Hepatocyte (in vitro differentiated cells): ENCODE measurements around the gene FUT6. TPM values are rescaled to one million over a fixed set of nuclear protein-coding genes. Genes with fewer than 3 reads are reported as not detected.
"Not testable (repeated sequence)": the region's sequence is repeated elsewhere in the genome, so short reads cannot be mapped to it uniquely, and the experiment has no call there.

Source experiments
- DNase-seq: peaks from one replicate; pipeline ENCODE4 v3.0.0-alpha.2; 2016; ENCODE audit warnings: low spot score
- H2AFZ ChIP-seq: fragments of 200-600 bp; sonication (generic); 2 replicates; pipeline ENCODE4 v1.6.0; 2016; ENCODE audit warnings: antibody characterized with exemption, mild to moderate bottlenecking
- H3K27ac ChIP-seq: fragments of 200-600 bp; sonication (generic); 2 replicates; pipeline ENCODE4 v1.5.1; 2016; ENCODE audit warnings: mild to moderate bottlenecking
- H3K27me3 ChIP-seq: fragments of 200-600 bp; sonication (generic); 2 replicates; pipeline ENCODE4 v1.6.1; 2016
- H3K36me3 ChIP-seq: fragments of 200-600 bp; sonication (generic); replicated peaks from 2 replicates; pipeline ENCODE4 v1.5.1; 2016; ENCODE audit warnings: low read depth; ENCODE audit not compliant: insufficient read depth
- H3K4me1 ChIP-seq: fragments of 200-600 bp; sonication (generic); 2 replicates; pipeline ENCODE4 v1.5.1; 2016; ENCODE audit warnings: mild to moderate bottlenecking, moderate library complexity; ENCODE audit not compliant: insufficient read depth
- H3K4me2 ChIP-seq: fragments of 200-600 bp; sonication (generic); 2 replicates; pipeline ENCODE4 v1.6.0; 2016
- H3K4me3 ChIP-seq: fragments of 200-600 bp; sonication (generic); 2 replicates; pipeline ENCODE4 v1.5.1; 2016; ENCODE audit warnings: mild to moderate bottlenecking
- H3K79me2 ChIP-seq: fragments of 200-600 bp; sonication (generic); 2 replicates; pipeline ENCODE4 v1.6.0; 2017; ENCODE audit warnings: mild to moderate bottlenecking
- H3K9me2 ChIP-seq: fragments of 200-600 bp; sonication (generic); replicated peaks from 2 replicates; pipeline ENCODE4 v1.6.0; 2017; ENCODE audit warnings: mild to moderate bottlenecking; ENCODE audit not compliant: insufficient read depth
- H3K9me3 ChIP-seq: fragments of 200-600 bp; sonication (generic); 2 replicates; pipeline ENCODE4 v1.5.1; 2016; ENCODE audit warnings: low read depth, mild to moderate bottlenecking
- H4K20me1 ChIP-seq: fragments of 200-600 bp; sonication (generic); 2 replicates; pipeline ENCODE4 v1.6.0; 2016; ENCODE audit warnings: mild to moderate bottlenecking; ENCODE audit not compliant: insufficient read depth, poor library complexity, severe bottlenecking
- CTCF ChIP-seq: fragments of 200-600 bp; sonication (generic); IDR thresholded peaks from 2 replicates; pipeline ENCODE4 v1.5.1; 2016; ENCODE audit warnings: antibody characterized with exemption, mild to moderate bottlenecking; ENCODE audit not compliant: poor library complexity
- EZH2 ChIP-seq: fragments of 200-600 bp; sonication (generic); IDR thresholded peaks from 2 replicates; pipeline ENCODE4 v1.6.1; 2016; ENCODE audit warnings: antibody characterized with exemption, mild to moderate bottlenecking, borderline replicate concordance
- EZH2phosphoT487 ChIP-seq: fragments of 200-600 bp; sonication (generic); IDR thresholded peaks from one replicate; pipeline ENCODE4 v1.6.1; 2018; ENCODE audit warnings: antibody characterized with exemption, mild to moderate bottlenecking, low read depth, moderate library complexity; ENCODE audit not compliant: unreplicated experiment, severe bottlenecking
- WGBS: methylation state at CpG from one replicate; pipeline ENCODE4 v1.1.6; 2016; ENCODE audit warnings: low lambda C conversion rate; ENCODE audit errors: missing lambda C conversion rate; 5-methylcytosine and 5-hydroxymethylcytosine counted together
- polyA plus RNA-seq: library from polyadenylated mRNA; unstranded; fragments of >200 nt; fragmentation: Nextera tagmentation; extraction: Ambion mirVana; gene quantifications from 2 replicates; pipeline ENCODE4 v1.2.1, GENCODE V29; 2016
- total RNA-seq: library from RNA; depleted of rRNA; stranded (reverse); fragments of >200 nt; gene quantifications from 2 replicates; pipeline ENCODE4 v1.2.3, GENCODE V29; 2014

Gene FUT6
- total and polyA plus RNA-seq, 2 experiments from 2014 or later = 0.07 TPM; not detected in 1

GRCh38 chr19:5844456-5845433 lies 5.2 kb upstream of the FUT6 start:
- no peaks in the 10 kb centered on the region for H4K20me1 ChIP-seq
- WGBS = 94% methylated on average over 18 of the region's 24 CpGs
- H2AFZ ChIP-seq = no peak overlapping the region

GRCh38 chr19:5843295-5843927 lies 3.9 kb upstream of the FUT6 start:
- H3K4me2 ChIP-seq = no peak overlapping the region
- no peaks in the 10 kb centered on the region for H3K79me2 ChIP-seq
- TF ChIP-seq CTCF (no peak), EZH2phosphoT487 (no peak), EZH2 (no peak)
- H3K9me3 ChIP-seq = no peaks in the 10 kb centered on the region
- H4K20me1 ChIP-seq = no peaks in the 10 kb centered on the region
- H3K4me1 ChIP-seq = no peaks in the 10 kb centered on the region
- no peak overlapping the region for H2AFZ ChIP-seq
- no peaks in the 10 kb centered on the region for H3K27me3 ChIP-seq
- H3K36me3 ChIP-seq = no peaks in the 10 kb centered on the region
- no peak overlapping the region for H3K27ac ChIP-seq
- DNase-seq = no peak
- 94% methylated on average over 20 of the region's 21 CpGs for whole genome bisulfite sequencing
- H3K4me3 ChIP-seq = no peak overlapping the region
- H3K9me2 ChIP-seq = no peaks in the 10 kb centered on the region

More at GRCh38 chr19:5844456-5845433, 5.2 kb upstream of the FUT6 start:
- H3K4me2 ChIP-seq = no peak overlapping the region
- no peaks in the 10 kb centered on the region for H3K9me3 ChIP-seq
- no peaks in the 10 kb centered on the region for H3K79me2 ChIP-seq
- H3K9me2 ChIP-seq = no peaks in the 10 kb centered on the region
- TF ChIP-seq EZH2phosphoT487 (no peak), CTCF (no peak), EZH2 (no peak)
- H3K36me3 ChIP-seq = no peaks in the 10 kb centered on the region
- H3K4me3 ChIP-seq = no peak overlapping the region
- H3K4me1 ChIP-seq = no peaks in the 10 kb centered on the region
- no peaks in the 10 kb centered on the region for H3K27me3 ChIP-seq
- no peak overlapping the region for H3K27ac ChIP-seq
- DNase-seq = no peak

GRCh38 chr19:5841735-5842111 lies 2.2 kb upstream of the FUT6 start:
- DNase-seq, H3K9me3 ChIP-seq, H3K4me3 ChIP-seq, H2AFZ ChIP-seq, H3K27me3 ChIP-seq, H3K4me1 ChIP-seq, H3K9me2 ChIP-seq, H3K79me2 ChIP-seq, H3K27ac ChIP-seq, H3K4me2 ChIP-seq, H3K36me3 ChIP-seq, H4K20me1 ChIP-seq: not testable (repeated sequence)
- WGBS = 91% methylated on average over 5 of the region's 6 CpGs
